GM18519 (cell line): ENCODE measurements around the gene SCN2A.

Source experiments
- ATAC-seq: cut with Tn5 transposase; IDR thresholded peaks from one replicate; pipeline ENCODE4 v1.9.1; 2021; ENCODE audit warnings: mild to moderate bottlenecking, moderate library complexity; ENCODE audit not compliant: unreplicated experiment, low FRiP score

The SCN2A gene

GRCh38 chr2:165407466-165407865 lies 168.3 kb downstream of the SCN2A start:
- no peak for ATAC-seq

GRCh38 chr2:165408186-165408585 lies 169.0 kb downstream of the SCN2A start:
- ATAC-seq: no peak

DNA sequence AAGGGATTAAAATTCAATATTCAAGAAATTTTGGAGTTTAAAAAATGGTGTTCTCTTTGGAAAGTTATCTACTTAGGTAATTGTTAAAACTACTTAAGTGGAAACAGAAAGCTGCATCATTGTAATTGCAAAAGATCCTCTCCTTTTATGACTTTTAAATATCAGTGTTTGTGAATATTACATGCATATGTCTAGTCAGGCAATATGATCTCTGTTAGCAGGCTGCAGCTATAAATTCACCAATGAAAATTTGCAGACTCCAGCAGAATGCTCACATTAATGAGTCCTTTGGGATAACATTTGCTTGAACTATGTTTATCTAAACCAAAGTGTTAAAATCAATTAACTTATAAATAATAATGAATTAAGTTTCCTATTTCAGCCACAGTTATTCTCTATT lies 171.1 kb downstream of the SCN2A start:
- no peak for ATAC-seq

- no peak for ATAC-seq
These were observed 175.0 kb downstream of the SCN2A start for GRCh38 chr2:165414187-165414586.

- no peak for ATAC-seq
These were observed 177.8 kb downstream of the SCN2A start for GRCh38 chr2:165417009-165417408.

GRCh38 chr2:165420231-165420630 lies 181.0 kb downstream of the SCN2A start:
- ATAC-seq: no peak

- ATAC-seq: no peak
These were observed 183.9 kb downstream of the SCN2A start for GRCh38 chr2:165423081-165423480.

- no peak for ATAC-seq
These were observed 186.3 kb downstream of the SCN2A start for GRCh38 chr2:165425556-165425955.

DNA sequence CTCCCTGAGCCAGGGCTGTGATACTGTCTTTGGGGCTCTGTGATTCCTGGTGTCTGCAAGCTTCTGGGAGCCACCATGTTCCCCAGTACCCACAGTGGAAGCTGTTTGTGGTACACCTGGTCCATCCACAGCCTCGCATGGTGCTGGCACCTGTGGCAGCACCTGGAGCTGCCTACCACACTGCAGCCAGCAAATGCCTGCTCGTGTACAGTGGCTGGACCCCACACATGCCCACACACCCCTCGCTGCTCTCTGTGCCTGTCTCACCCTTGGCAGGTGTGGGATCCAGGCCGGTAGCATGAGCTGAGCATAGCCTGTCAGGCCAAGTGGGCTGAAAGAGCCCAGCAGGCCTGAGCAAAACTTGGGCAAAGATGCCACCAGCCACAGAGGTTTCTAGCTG lies 188.5 kb downstream of the SCN2A start:
- ATAC-seq: no peak

DNA sequence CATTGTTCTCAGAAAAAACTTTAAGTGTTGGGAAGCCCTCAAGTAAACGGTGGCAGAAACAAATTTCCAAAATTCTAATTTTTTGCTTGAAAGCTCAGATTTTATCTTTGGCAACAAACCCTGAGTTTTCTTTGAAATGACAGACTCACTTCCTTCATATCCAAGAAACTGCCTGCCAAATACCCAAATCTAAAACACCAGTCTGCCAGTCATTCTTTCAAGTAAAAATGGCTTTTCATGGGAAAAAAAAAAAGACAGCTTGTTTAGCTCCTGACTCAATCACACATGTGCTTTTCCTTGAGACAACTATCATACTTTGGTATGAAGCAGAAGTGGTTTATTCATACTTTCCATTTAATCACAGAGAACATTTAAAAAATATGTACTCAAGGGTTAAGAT lies 189.7 kb downstream of the SCN2A start:
- no peak for ATAC-seq

GRCh38 chr2:165431014-165431413 lies 191.8 kb downstream of the SCN2A start:
- ATAC-seq: no peak

- no peak for ATAC-seq
These were observed 193.2 kb downstream of the SCN2A start for GRCh38 chr2:165432234-165432966.

DNA sequence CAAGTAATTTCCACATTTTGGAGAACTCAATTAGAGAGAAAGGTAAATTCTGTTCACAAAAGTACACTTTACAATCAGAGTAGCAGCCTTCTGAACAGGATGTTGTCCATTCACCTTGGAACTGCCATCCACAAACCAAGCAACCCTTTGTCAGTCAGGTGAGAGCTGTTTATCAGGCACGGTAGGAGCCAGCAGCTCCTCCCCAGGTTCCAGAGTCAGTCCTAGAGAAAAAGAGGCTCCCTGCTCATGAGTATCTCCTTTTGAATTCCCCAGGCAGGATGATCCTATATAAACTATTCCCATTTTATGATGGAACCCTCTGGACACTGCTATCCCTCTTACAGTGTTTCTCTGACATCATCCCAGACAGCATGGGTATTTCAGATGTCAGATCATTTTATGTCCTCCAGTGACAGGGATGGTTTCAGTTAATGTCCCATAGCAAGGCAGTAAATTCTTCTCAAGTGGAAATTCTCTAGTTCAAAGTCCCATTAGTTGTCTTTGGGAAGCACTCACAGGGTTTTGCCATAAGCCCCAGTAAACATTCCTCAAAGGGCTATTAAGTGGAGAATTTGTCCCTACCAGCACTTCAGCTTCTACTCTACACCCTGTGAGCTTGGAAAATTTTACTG lies 195.8 kb downstream of the SCN2A start:
- ATAC-seq: no peak

- no peak for ATAC-seq
These were observed 196.4 kb downstream of the SCN2A start for GRCh38 chr2:165435611-165436010.

GRCh38 chr2:165436559-165436958 lies 197.3 kb downstream of the SCN2A start:
- no peak for ATAC-seq

DNA sequence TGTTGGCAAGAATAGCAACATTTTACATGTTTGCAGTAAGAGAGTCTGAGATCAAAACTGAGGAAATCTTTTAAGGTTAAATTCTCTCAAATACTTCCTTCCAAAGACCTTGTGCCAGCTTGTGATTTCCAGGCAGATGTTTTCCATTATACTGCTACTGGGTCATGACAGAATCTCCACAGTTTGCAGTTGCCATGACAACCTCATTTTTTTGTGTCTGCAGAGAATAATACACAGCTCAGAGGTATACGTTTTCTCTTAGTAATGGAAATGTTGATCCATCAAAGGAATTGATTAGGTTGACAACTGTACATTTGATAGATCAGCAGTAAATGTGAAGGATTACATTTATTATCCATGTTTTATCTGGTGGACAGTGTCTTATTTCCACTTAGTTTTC lies 201.2 kb downstream of the SCN2A start:
- no peak for ATAC-seq
